ENCODE data around the gene INF2.

INF2 gene

GRCh38 chr14:104694991-104695659, 5.7 kb downstream of the INF2 start:
- TF ChIP-seq CTCF (IDR thresholded peaks at IDR 0.05; ENCODE audit: low read depth, low read length) = no peak

GRCh38 chr14:104695660-104696000, 6.2 kb downstream of the INF2 start:
- no peak for TF ChIP-seq CTCF (IDR thresholded peaks at IDR 0.05; ENCODE audit: low read depth, low read length)
- DNase-seq (ENCODE audit: extremely low read depth, low read depth) = no peak

More at GRCh38 chr14:104694991-104695659, 5.7 kb downstream of the INF2 start:
- no peak for DNase-seq (ENCODE audit: extremely low read depth, low read depth)

- no peak for TF ChIP-seq CTCF (IDR thresholded peaks at IDR 0.05; ENCODE audit: low read depth, low read length)
- no peak for DNase-seq (ENCODE audit: extremely low read depth, low read depth)
These were observed 7.4 kb downstream of the INF2 start for GRCh38 chr14:104696671-104697316.

DNA sequence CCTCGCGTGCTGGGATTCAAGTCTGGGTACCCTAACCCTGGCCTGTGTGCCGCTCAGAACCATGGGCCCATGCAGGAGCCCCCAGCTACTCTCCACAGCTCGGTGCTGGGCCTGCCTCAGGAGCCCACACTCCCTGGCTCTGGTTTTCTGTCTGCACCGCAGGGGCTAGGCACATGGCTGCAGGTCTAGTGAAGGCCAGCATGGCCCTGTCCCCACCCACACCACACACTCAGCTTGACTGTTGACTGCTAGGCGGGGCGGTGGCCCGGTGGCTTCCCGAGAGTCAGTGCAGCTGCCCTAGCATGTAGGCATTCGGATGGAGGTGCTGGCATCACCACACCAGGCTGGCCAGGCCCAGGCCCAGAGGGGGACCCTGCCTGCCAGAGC, 7.9 kb downstream of the INF2 start:
- no peak for TF ChIP-seq CTCF (IDR thresholded peaks at IDR 0.05; ENCODE audit: low read depth, low read length)
- no peak for DNase-seq (ENCODE audit: extremely low read depth, low read depth)

- no peak for TF ChIP-seq CTCF (IDR thresholded peaks at IDR 0.05; ENCODE audit: low read depth, low read length)
- DNase-seq (ENCODE audit: extremely low read depth, low read depth) = no peak
These were observed 8.6 kb downstream of the INF2 start for GRCh38 chr14:104697892-104698583.

GRCh38 chr14:104698688-104699425, 9.4 kb downstream of the INF2 start:
- no peak for DNase-seq (ENCODE audit: extremely low read depth, low read depth)
- no peak for TF ChIP-seq CTCF (IDR thresholded peaks at IDR 0.05; ENCODE audit: low read depth, low read length)

- DNase-seq (ENCODE audit: extremely low read depth, low read depth) = no peak
- no peak for TF ChIP-seq CTCF (IDR thresholded peaks at IDR 0.05; ENCODE audit: low read depth, low read length)
These were observed 10.0 kb downstream of the INF2 start for GRCh38 chr14:104699426-104699748.
